H1 (cell line): ENCODE results near the gene ST7L.

Source experiments
- CTCF ChIP-seq, 3 experiments: IDR thresholded peaks; 1 replicate in 2 of 3; 2 replicates in 1 of 3; pipeline versions ENCODE4 v1.5.1 to v1.6.1; 2011; ENCODE audit warnings: low read length in 3 of 3, mild to moderate bottlenecking in 3 of 3, inconsistent platforms in 2 of 3, low read depth in 1 of 3, moderate library complexity in 1 of 3; ENCODE audit not compliant: insufficient read depth in 1 of 3; ENCODE audit errors: control extremely low read depth in 1 of 3
- EP300 ChIP-seq, 2 experiments: IDR thresholded peaks; 1 replicate in 1 of 2; 2 replicates in 1 of 2; pipeline ENCODE4 v1.6.1; 2011 to 2012; ENCODE audit warnings: low read depth in 2 of 2, low read length in 2 of 2, mild to moderate bottlenecking in 2 of 2, borderline replicate concordance in 1 of 2, inconsistent platforms in 1 of 2, moderate library complexity in 1 of 2
- EZH2 ChIP-seq: fragments of 200-600 bp; sonication (generic); IDR thresholded peaks from 2 replicates; pipeline ENCODE4 v1.7.1; 2012; ENCODE audit warnings: low read depth, mild to moderate bottlenecking, moderate library complexity, low read length, inconsistent platforms; ENCODE audit not compliant: severe bottlenecking
- HDAC6 ChIP-seq: IDR thresholded peaks from one replicate; pipeline ENCODE4 v1.7.1; 2012; ENCODE audit warnings: low read depth, mild to moderate bottlenecking, inconsistent platforms, low read length, moderate library complexity
- JUND ChIP-seq: IDR thresholded peaks from 2 replicates; pipeline ENCODE4 v1.6.1; 2011; ENCODE audit warnings: mild to moderate bottlenecking, improper control_type of control experiment, low read length
- KDM1A ChIP-seq: fragments of 200-600, 300-600 bp; sonication (generic); IDR thresholded peaks from 2 replicates; pipeline ENCODE4 v1.7.1; 2016; ENCODE audit warnings: mild to moderate bottlenecking, low read length, borderline replicate concordance
- NANOG ChIP-seq: IDR thresholded peaks from 2 replicates; pipeline ENCODE4 v1.6.1; 2011; ENCODE audit warnings: low read length, low read depth, mild to moderate bottlenecking, inconsistent platforms; ENCODE audit not compliant: insufficient read depth, poor library complexity, severe bottlenecking
- POLR2A ChIP-seq, 2 experiments: IDR thresholded peaks; 1 replicate in 1 of 2; 2 replicates in 1 of 2; pipeline ENCODE4 v1.6.1; 2011; ENCODE audit warnings: low read depth in 2 of 2, low read length in 2 of 2, mild to moderate bottlenecking in 2 of 2; ENCODE audit errors: control extremely low read depth in 1 of 2

DNA sequence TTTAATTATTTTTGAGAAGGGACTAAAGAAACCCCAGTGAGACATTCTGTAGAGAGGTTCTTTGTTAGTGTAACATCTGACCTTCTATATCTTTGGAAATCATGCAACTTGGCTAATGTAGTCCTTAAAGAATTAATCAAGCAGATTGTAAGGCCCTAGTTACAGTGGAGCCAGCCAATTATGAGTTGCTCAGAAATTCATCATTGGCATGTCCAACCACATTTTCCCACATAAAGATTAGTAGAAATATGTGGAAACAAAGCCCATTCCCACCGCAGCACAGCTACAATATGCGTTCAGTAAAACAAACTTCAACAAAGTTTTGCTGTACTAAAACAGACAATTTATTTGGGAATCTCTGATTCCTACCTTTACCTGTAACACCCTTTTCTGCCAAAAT lies 82.4 kb downstream of the ST7L start:
- TF ChIP-seq EP300 (IDR thresholded peaks at IDR 0.05; ENCODE audit: borderline replicate concordance in 1 of 2, low read depth in 2 of 2, low read length in 2 of 2), result no peak
- TF ChIP-seq KDM1A, result no peak
- TF ChIP-seq CTCF (IDR thresholded peaks at IDR 0.05; ENCODE audit: control extremely low read depth in 1 of 3, insufficient read depth in 1 of 3, low read depth in 1 of 3, low read length in 3 of 3), result no peak
- TF ChIP-seq JUND, result no peak
- no peak for TF ChIP-seq EZH2
- TF ChIP-seq POLR2A (IDR thresholded peaks at IDR 0.05; ENCODE audit: control extremely low read depth in 1 of 2, low read depth in 2 of 2, low read length in 2 of 2), result no peak
- no peak for TF ChIP-seq HDAC6
- TF ChIP-seq NANOG, result no peak
